Measurements from ENCODE around the gene MAP4K5. TPM values are rescaled to one million over a fixed set of nuclear protein-coding genes. Genes with fewer than 3 reads are reported as not detected.

Gene MAP4K5
- total and polyA plus RNA-seq, 2 of the 4 experiments (the other 2 are of a cell fraction) = 33.1 to 46.1 TPM

- Histone ChIP-seq H2BK15ac (ENCODE audit: low read depth, low read length) (no peak overlapping the region), H4K5ac (ENCODE audit: low read depth, low read length) (peak overlapping the region; percentile 39), H4K91ac (ENCODE audit: insufficient read depth, low read depth, low read length) (peak overlapping the region; percentile 78), H3K27me3 (ENCODE audit: control insufficient read depth, insufficient read depth, low read length) (no peaks in the 10 kb centered on the region), H2AK9ac (replicated peaks; ENCODE audit: low read depth, low read length, poor library complexity) (peak overlapping the region; percentile 97), H3K14ac (replicated peaks; ENCODE audit: low read depth, low read length) (peak overlapping the region; percentile 84), H2BK5ac (ENCODE audit: low read depth, low read length, poor library complexity, severe bottlenecking) (peak overlapping the region; percentile 100), H4K8ac (ENCODE audit: low read depth in 2 of 2, low read length in 2 of 2) (peak overlapping the region in 1 of 2 experiments; percentile 66; a peak in 3 of 4 replicates), H3K23ac (ENCODE audit: low read depth, low read length) (peak overlapping the region; percentile 87), H3K4me2 (ENCODE audit: low read depth, low read length) (peak overlapping the region; percentile 100), H3K36me3 (ENCODE audit: control insufficient read depth, insufficient read depth, low read length) (peaks cover 2% of the 10 kb centered on the region), H3K9me3 (ENCODE audit: control insufficient read depth, insufficient read depth, low read length) (no peaks in the 10 kb centered on the region), H2BK120ac (ENCODE audit: low read depth, low read length) (peak overlapping the region; percentile 76), H3K56ac (ENCODE audit: extremely low read depth, insufficient read depth, low read length) (peak overlapping the region; percentile 92), H3K27ac (ENCODE audit: insufficient read depth, low read length) (peak overlapping the region; percentile 97), H3K9me1 (ENCODE audit: insufficient read depth, low read length) (peaks cover 12% of the 10 kb centered on the region; the same call in 1 of the 2 replicates), H2BK20ac (ENCODE audit: low read depth, low read length) (no peak overlapping the region), H3K4me1 (ENCODE audit: control insufficient read depth, insufficient read depth, low read length) (peaks cover 16% of the 10 kb centered on the region), H2AFZ (replicated peaks; ENCODE audit: low read length, poor library complexity) (peak overlapping the region; percentile 96), H3K4me3 (ENCODE audit: insufficient read depth, low read depth, low read length) (peak overlapping the region; percentile 95), H3K79me1 (ENCODE audit: low read depth in 1 of 2, low read length in 2 of 2) (peaks cover 3 to 28% of the 10 kb centered on the region in 2 experiments; a peak in 2 of 4 replicates), H3K9ac (ENCODE audit: low read depth, low read length) (peak overlapping the region; percentile 97), H3K18ac (ENCODE audit: low read depth, low read length) (peak overlapping the region; percentile 98), H4K20me1 (ENCODE audit: insufficient read depth, low read length) (peaks cover 32% of the 10 kb centered on the region), H2AK5ac (ENCODE audit: low read depth, low read length) (peak overlapping the region; percentile 49; the same call in 1 of the 2 replicates), H3K4ac (ENCODE audit: low read depth, low read length) (peak overlapping the region; percentile 96)
- POLR2A ChIA-PET (ENCODE audit: unreplicated experiment) = interaction anchor here (0.6 to 1.2 kb wide), 4 partner anchors 189 to 516 kb away, joined by 6 to 8 read pairs (median 6); partner anchors contain the start of gene DMAC2L
- in situ Hi-C loops (cut with MboI; ENCODE audit: low sequenced_read_pairs) = no loop called here
- intact Hi-C loops (cut with micrococcal nuclease) = loop anchor here (1.0 to 10.0 kb wide), 6 partner anchors 135 to 669 kb away; partner anchors contain the start of genes CDKL1, SOS2 and VCPKMT
- BruUV-seq (replicated peaks) = no TSS peak
- peak; percentile 45 for ATAC-seq (ENCODE audit: low read depth)
- CTCF ChIA-PET = interaction anchor here (0.6 to 1.3 kb wide), 4 partner anchors 45 to 211 kb away, joined by 4 to 8 read pairs (median 4); no protein-coding TSS in a partner anchor
- dilution Hi-C loops (cut with HindIII; ENCODE audit: low sequenced_read_pairs, unreplicated experiment) = no loop called here
- 1% methylated on average over 45 of the region's 82 CpGs; no CpG with 5 or more reads in 1 of the 2 experiments for WGBS, 2 experiments (ENCODE audit: extremely low coverage in 2 of 2, insufficient read length in 1 of 2)
- DNase-seq = peak; percentile 29
- TF ChIP-seq MAFK (IDR thresholded peaks at IDR 0.05; ENCODE audit: low read depth, low read length) = no peak
- no peak for TF ChIP-seq FOS (IDR thresholded peaks at IDR 0.05; ENCODE audit: low read depth, low read length)
- TF ChIP-seq, protein P1, sequence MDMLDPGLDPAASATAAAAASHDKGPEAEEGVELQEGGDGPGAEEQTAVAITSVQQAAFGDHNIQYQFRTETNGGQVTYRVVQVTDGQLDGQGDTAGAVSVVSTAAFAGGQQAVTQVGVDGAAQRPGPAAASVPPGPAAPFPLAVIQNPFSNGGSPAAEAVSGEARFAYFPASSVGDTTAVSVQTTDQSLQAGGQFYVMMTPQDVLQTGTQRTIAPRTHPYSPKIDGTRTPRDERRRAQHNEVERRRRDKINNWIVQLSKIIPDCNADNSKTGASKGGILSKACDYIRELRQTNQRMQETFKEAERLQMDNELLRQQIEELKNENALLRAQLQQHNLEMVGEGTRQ (IDR thresholded peaks at IDR 0.05; ENCODE audit: low read depth, low read length) = no peak
- no peak; the same call in 1 of the 2 replicates for TF ChIP-seq CHD1 (IDR thresholded peaks at IDR 0.05; ENCODE audit: low read depth, low read length)
- no peak for TF ChIP-seq MAZ (IDR thresholded peaks at IDR 0.05; ENCODE audit: borderline replicate concordance, low read depth, low read length)
- TF ChIP-seq, protein P2, sequence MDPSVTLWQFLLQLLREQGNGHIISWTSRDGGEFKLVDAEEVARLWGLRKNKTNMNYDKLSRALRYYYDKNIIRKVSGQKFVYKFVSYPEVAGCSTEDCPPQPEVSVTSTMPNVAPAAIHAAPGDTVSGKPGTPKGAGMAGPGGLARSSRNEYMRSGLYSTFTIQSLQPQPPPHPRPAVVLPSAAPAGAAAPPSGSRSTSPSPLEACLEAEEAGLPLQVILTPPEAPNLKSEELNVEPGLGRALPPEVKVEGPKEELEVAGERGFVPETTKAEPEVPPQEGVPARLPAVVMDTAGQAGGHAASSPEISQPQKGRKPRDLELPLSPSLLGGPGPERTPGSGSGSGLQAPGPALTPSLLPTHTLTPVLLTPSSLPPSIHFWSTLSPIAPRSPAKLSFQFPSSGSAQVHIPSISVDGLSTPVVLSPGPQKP (IDR thresholded peaks at IDR 0.05; ENCODE audit: borderline replicate concordance, low read depth, low read length) = no peak
- TF ChIP-seq SMC3 (IDR thresholded peaks at IDR 0.05; ENCODE audit: low read depth, low read length) = no peak
- no peak for TF ChIP-seq RAD21 (IDR thresholded peaks at IDR 0.05; ENCODE audit: low read length)
- TF ChIP-seq NFE2L2 (IDR thresholded peaks at IDR 0.05; ENCODE audit: low read depth, low read length) = no peak
- TF ChIP-seq CEBPB (IDR thresholded peaks at IDR 0.05; ENCODE audit: low read depth, low read length) = no peak
- no peak for TF ChIP-seq MXI1 (IDR thresholded peaks at IDR 0.05; ENCODE audit: borderline replicate concordance, low read depth, low read length)
- no peak for TF ChIP-seq POLR2A (IDR thresholded peaks at IDR 0.05; ENCODE audit: low read depth, low read length)
- no peak for TF ChIP-seq RFX5 (IDR thresholded peaks at IDR 0.05; ENCODE audit: low read depth, low read length)
These were observed 521 bp downstream of the MAP4K5 start for GRCh38 chr14:50531595-50532501.

Measured in IMR-90 (cell line).